GM23338 (cell line): Measurements from ENCODE around the gene SCGN. TPM values are rescaled to one million over a fixed set of nuclear protein-coding genes. Genes with fewer than 3 reads are reported as not detected.

ENCODE experiments used
- ATAC-seq: fragments of 200-7000 bp; cut with Tn5 transposase; 3 replicates; pipeline ENCODE4 v1.9.1; 2020
- DNase-seq: peaks from one replicate; pipeline ENCODE4 v3.0.0-alpha.2; 2015; ENCODE audit warnings: low spot score
- H2AFZ ChIP-seq: fragments of 200-600 bp; sonication (generic); 2 replicates; pipeline ENCODE4 v1.8.0; 2016; ENCODE audit warnings: antibody characterized with exemption, mild to moderate bottlenecking, moderate library complexity
- H3F3A ChIP-seq: fragments of 200-600 bp; sonication (generic); replicated peaks from 2 replicates; pipeline ENCODE4 v1.8.0; 2017; ENCODE audit warnings: antibody characterized with exemption, mixed run types, low read depth
- H3K27ac ChIP-seq: fragments of 200-600 bp; sonication (generic); 2 replicates; pipeline ENCODE4 v1.6.1; 2016; ENCODE audit warnings: low read depth
- H3K27me3 ChIP-seq: fragments of 200-600 bp; sonication (generic); 2 replicates; pipeline ENCODE4 v1.8.0; 2016; ENCODE audit warnings: mild to moderate bottlenecking, mixed run types, moderate library complexity; ENCODE audit not compliant: insufficient read depth
- H3K36me3 ChIP-seq: fragments of 200-600 bp; sonication (generic); 2 replicates; pipeline ENCODE4 v1.8.0; 2016; ENCODE audit warnings: mild to moderate bottlenecking; ENCODE audit not compliant: insufficient read depth
- H3K4me1 ChIP-seq: fragments of 200-600 bp; sonication (generic); 2 replicates; pipeline ENCODE4 v1.8.0; 2016; ENCODE audit warnings: mild to moderate bottlenecking, moderate library complexity; ENCODE audit not compliant: insufficient read depth
- H3K4me2 ChIP-seq: fragments of 200-600 bp; sonication (generic); 2 replicates; pipeline ENCODE4 v1.7.1; 2017; ENCODE audit warnings: mixed run types
- H3K4me3 ChIP-seq: fragments of 200-600 bp; sonication (generic); 2 replicates; pipeline ENCODE4 v1.6.1; 2016; ENCODE audit warnings: mixed run types
- H3K79me2 ChIP-seq: fragments of 200-600 bp; sonication (generic); replicated peaks from 2 replicates; pipeline ENCODE4 v1.8.0; 2017; ENCODE audit warnings: mild to moderate bottlenecking; ENCODE audit not compliant: insufficient read depth
- H3K9me2 ChIP-seq: fragments of 200-600 bp; sonication (generic); 2 replicates; pipeline ENCODE4 v1.8.0; 2017; ENCODE audit not compliant: insufficient read depth
- H4K20me1 ChIP-seq: fragments of 200-600 bp; sonication (generic); replicated peaks from 2 replicates; pipeline ENCODE4 v1.8.0; 2017; ENCODE audit warnings: mild to moderate bottlenecking; ENCODE audit not compliant: insufficient read depth
- H3K27ac Mint-ChIP-seq: 2 replicates; pipeline ENCODE4 v1.8.0; 2020; ENCODE audit warnings: inconsistent platforms, mild to moderate bottlenecking, moderate library complexity, mixed read lengths
- H3K27me3 Mint-ChIP-seq: 3 replicates; pipeline ENCODE4 v1.8.0; 2022; ENCODE audit warnings: low read depth, mild to moderate bottlenecking, moderate library complexity, mixed read lengths, inconsistent platforms; ENCODE audit not compliant: insufficient read depth, poor library complexity
- H3K36me3 Mint-ChIP-seq: 3 replicates; pipeline ENCODE4 v1.8.0; 2021; ENCODE audit warnings: low read depth, mild to moderate bottlenecking, inconsistent platforms, moderate library complexity, mixed read lengths
- H3K4me1 Mint-ChIP-seq: 3 replicates; pipeline ENCODE4 v1.8.0; 2020; ENCODE audit warnings: mild to moderate bottlenecking, inconsistent platforms, mixed read lengths
- H3K4me3 Mint-ChIP-seq: 3 replicates; pipeline ENCODE4 v1.8.0; 2021; ENCODE audit warnings: moderate library complexity, mild to moderate bottlenecking, inconsistent platforms, mixed read lengths
- H3K9me3 Mint-ChIP-seq: 3 replicates; pipeline ENCODE4 v1.8.0; 2020; ENCODE audit warnings: moderate library complexity, mild to moderate bottlenecking, inconsistent platforms, mixed read lengths
- CREB1 ChIP-seq: fragments of 250-450 bp; sonication (Bioruptor Pico); IDR thresholded peaks from 2 replicates; pipeline ENCODE4 v1.5.0; 2020; ENCODE audit warnings: low read depth, mild to moderate bottlenecking, moderate library complexity
- ETS1 ChIP-seq: IDR thresholded peaks from 2 replicates; pipeline ENCODE4 v1.6.1; 2016; ENCODE audit warnings: antibody characterized with exemption
- EZH2 ChIP-seq: fragments of 200-600 bp; sonication (generic); IDR thresholded peaks from one replicate; pipeline ENCODE4 v1.8.0; 2017; ENCODE audit warnings: antibody characterized with exemption, mild to moderate bottlenecking, low read depth; ENCODE audit not compliant: unreplicated experiment
- EZH2phosphoT487 ChIP-seq: fragments of 200-600 bp; sonication (generic); IDR thresholded peaks from one replicate; pipeline ENCODE4 v1.8.1; 2018; ENCODE audit warnings: antibody characterized with exemption; ENCODE audit not compliant: unreplicated experiment
- JUNB ChIP-seq: IDR thresholded peaks from one replicate; pipeline ENCODE4 v1.6.1; 2016; ENCODE audit warnings: antibody characterized with exemption; ENCODE audit not compliant: unreplicated experiment
- NANOG ChIP-seq: IDR thresholded peaks from 2 replicates; pipeline ENCODE4 v1.6.1; 2016; ENCODE audit warnings: antibody characterized with exemption, borderline replicate concordance
- POLR2AphosphoS5 ChIP-seq: IDR thresholded peaks from 2 replicates; pipeline ENCODE4 v1.6.1; 2016; ENCODE audit warnings: antibody characterized with exemption, low read depth
- REST ChIP-seq: IDR thresholded peaks from one replicate; pipeline ENCODE4 v1.6.1; 2018; ENCODE audit warnings: antibody characterized with exemption; ENCODE audit not compliant: unreplicated experiment
- STAT1 ChIP-seq: IDR thresholded peaks from one replicate; pipeline ENCODE4 v1.6.1; 2016; ENCODE audit warnings: antibody characterized with exemption; ENCODE audit not compliant: unreplicated experiment
- ZNF114 ChIP-seq: fragments of 250-450 bp; sonication (Bioruptor Pico); IDR thresholded peaks from 2 replicates; pipeline ENCODE4 v1.5.0; 2020; ENCODE audit warnings: mild to moderate bottlenecking, moderate library complexity
- ZNF331 ChIP-seq: fragments of 250-450 bp; sonication (Bioruptor Pico); IDR thresholded peaks from 2 replicates; pipeline ENCODE4 v1.5.0; 2020; ENCODE audit warnings: low read depth, mild to moderate bottlenecking, moderate library complexity
- ZNF462 ChIP-seq: fragments of 250-450 bp; sonication (Bioruptor Pico); IDR thresholded peaks from 2 replicates; pipeline ENCODE4 v1.5.0; 2020; ENCODE audit warnings: mild to moderate bottlenecking, moderate library complexity
- polyA plus RNA-seq: library from polyadenylated mRNA; unstranded; fragments of >200 nt; fragmentation: Nextera tagmentation; extraction: Ambion mirVana; gene quantifications from 2 replicates; pipeline ENCODE4 v1.2.1, GENCODE V29; 2016
- total RNA-seq: library from RNA; depleted of rRNA; stranded (reverse); fragments of >200 nt; shearing (Covaris generic); gene quantifications from 2 replicates; pipeline ENCODE4 v1.2.3, GENCODE V29; 2014

SCGN gene
- total and polyA plus RNA-seq, 2 experiments from 2014 or later: not detected

GRCh38 chr6:25700761-25701160 is 48.7 kb downstream of the SCGN start:
- DNase-seq (no peak), ATAC-seq (no peak)
- TF ChIP-seq EZH2phosphoT487 (no peak), POLR2AphosphoS5 (no peak), CREB1 (no peak), EZH2 (no peak), ZNF114 (no peak)
- no peak overlapping the region for H3K4me2 ChIP-seq
- no peaks in the 10 kb centered on the region for H3K4me1 Mint-ChIP-seq
- no peaks in the 10 kb centered on the region for H3K4me1 ChIP-seq
- H4K20me1 ChIP-seq: no peaks in the 10 kb centered on the region
- H3K27me3 ChIP-seq: no peaks in the 10 kb centered on the region
- H3K27ac ChIP-seq: no peak overlapping the region
- no peaks in the 10 kb centered on the region for H3K27me3 Mint-ChIP-seq
- H3K4me3 ChIP-seq: no peak overlapping the region
- no peak overlapping the region for H3K27ac Mint-ChIP-seq
- H3F3A ChIP-seq: no peaks in the 10 kb centered on the region
- H3K79me2 ChIP-seq: no peaks in the 10 kb centered on the region
- H3K4me3 Mint-ChIP-seq: no peak overlapping the region
- no peaks in the 10 kb centered on the region; the same call in 2 of the 3 replicates for H3K9me3 Mint-ChIP-seq
- H2AFZ ChIP-seq: peak overlapping the region; percentile 38; the same call in 1 of the 2 replicates
- H3K36me3 ChIP-seq: no peaks in the 10 kb centered on the region
- no peaks in the 10 kb centered on the region for H3K9me2 ChIP-seq
- H3K36me3 Mint-ChIP-seq: no peaks in the 10 kb centered on the region

DNA sequence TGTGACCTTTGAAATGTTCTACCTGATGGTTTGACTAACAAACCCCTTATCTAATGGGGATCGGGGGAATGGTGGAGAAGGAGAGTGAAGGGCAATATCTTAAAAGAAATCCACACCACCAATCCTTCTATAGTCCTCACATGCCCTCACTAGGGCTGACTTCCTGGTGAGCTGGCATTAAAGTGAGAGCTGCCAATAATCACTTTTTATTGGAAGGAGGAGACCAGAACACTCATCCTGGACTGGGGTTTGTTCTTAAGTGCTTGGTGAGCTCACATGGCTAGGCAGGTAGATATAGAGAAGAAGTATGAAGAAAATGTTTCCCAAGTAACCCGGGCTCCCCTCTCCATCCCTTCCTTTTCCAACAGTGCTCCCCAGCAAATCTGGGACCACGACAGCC is 49.8 kb downstream of the SCGN start:
- no peak overlapping the region for H3K4me3 Mint-ChIP-seq
- H3K4me1 Mint-ChIP-seq: no peaks in the 10 kb centered on the region
- Histone ChIP-seq H3K4me2 (no peak overlapping the region), H3K79me2 (no peaks in the 10 kb centered on the region), H3K4me3 (no peak overlapping the region), H3K27me3 (no peaks in the 10 kb centered on the region), H3K36me3 (no peaks in the 10 kb centered on the region), H3K9me2 (no peaks in the 10 kb centered on the region), H4K20me1 (no peaks in the 10 kb centered on the region), H3K27ac (no peak overlapping the region), H3F3A (no peaks in the 10 kb centered on the region), H3K4me1 (no peaks in the 10 kb centered on the region), H2AFZ (no peak overlapping the region)
- no peaks in the 10 kb centered on the region for H3K36me3 Mint-ChIP-seq
- H3K9me3 Mint-ChIP-seq: no peaks in the 10 kb centered on the region; the same call in 2 of the 3 replicates
- H3K27ac Mint-ChIP-seq: no peak overlapping the region
- no peak for ATAC-seq
- DNase-seq: no peak
- no peaks in the 10 kb centered on the region for H3K27me3 Mint-ChIP-seq
- TF ChIP-seq STAT1 (no peak), ETS1 (no peak), EZH2phosphoT487 (no peak), ZNF114 (no peak), NANOG (no peak), CREB1 (no peak), ZNF331 (CRISPR knock-in tag) (no peak), JUNB (no peak), EZH2 (no peak), REST (no peak), POLR2AphosphoS5 (no peak), ZNF462 (no peak)
